ENCODE results near the gene ERO1B. TPM values are rescaled to one million over a fixed set of nuclear protein-coding genes. Genes with fewer than 3 reads are reported as not detected.
"Not testable (repeated sequence)": the region's sequence is repeated elsewhere in the genome, so short reads cannot be mapped to it uniquely, and the experiment has no call there.

Gene ERO1B, protein sequence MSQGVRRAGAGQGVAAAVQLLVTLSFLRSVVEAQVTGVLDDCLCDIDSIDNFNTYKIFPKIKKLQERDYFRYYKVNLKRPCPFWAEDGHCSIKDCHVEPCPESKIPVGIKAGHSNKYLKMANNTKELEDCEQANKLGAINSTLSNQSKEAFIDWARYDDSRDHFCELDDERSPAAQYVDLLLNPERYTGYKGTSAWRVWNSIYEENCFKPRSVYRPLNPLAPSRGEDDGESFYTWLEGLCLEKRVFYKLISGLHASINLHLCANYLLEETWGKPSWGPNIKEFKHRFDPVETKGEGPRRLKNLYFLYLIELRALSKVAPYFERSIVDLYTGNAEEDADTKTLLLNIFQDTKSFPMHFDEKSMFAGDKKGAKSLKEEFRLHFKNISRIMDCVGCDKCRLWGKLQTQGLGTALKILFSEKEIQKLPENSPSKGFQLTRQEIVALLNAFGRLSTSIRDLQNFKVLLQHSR
- 3.0 TPM for total RNA-seq (ENCODE audit: unreplicated experiment)
- long read RNA-seq, partial matches to known transcripts = 1 of 1 reads
- long read RNA-seq, other reads (novel, unspliced or antisense) = 0 of 1 reads

DNA sequence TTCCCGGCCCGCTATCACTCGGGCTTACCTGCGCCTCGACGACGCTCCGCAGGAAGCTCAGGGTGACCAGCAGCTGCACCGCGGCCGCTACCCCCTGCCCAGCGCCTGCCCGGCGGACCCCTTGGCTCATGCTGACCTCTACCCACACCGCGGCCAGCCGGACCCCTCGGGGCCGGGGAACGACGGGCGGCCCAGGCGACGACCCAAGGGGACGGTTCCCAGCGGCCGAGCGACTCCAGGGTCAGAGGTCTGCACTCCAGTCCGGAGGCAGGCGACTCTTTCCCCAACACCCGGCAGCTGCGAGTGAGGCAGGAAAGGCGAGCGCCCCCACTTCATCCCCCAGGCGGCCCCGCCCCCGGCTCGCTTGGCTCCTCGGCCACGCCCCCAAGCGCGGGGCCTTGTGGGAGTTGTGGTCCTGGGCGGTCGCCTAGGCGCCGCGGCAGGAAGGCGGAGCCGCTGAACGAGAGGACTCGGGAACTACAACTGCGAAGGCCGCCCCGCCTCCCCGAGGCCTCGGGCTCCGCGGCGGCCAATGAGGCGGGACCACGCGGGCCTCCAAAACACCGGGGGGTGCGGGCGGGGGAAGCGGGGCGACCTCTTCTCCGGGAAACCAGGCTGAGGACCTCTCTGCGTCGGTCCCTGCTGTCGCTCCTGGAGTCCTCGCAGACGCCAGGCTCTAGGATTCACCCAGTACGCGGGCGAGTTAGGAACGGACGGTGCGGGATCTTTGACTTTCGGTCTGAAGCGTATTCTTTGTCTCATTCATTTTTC, at the start of gene ERO1B:
ERO1B (minus strand) TSS at position 305 of the 771 bp plus-strand sequence; CDS start at position 130, 175 bp downstream.
- H3K27me3 Mint-ChIP-seq (ENCODE audit: unreplicated experiment) = peaks cover 4% of the 10 kb centered on the region

DNA sequence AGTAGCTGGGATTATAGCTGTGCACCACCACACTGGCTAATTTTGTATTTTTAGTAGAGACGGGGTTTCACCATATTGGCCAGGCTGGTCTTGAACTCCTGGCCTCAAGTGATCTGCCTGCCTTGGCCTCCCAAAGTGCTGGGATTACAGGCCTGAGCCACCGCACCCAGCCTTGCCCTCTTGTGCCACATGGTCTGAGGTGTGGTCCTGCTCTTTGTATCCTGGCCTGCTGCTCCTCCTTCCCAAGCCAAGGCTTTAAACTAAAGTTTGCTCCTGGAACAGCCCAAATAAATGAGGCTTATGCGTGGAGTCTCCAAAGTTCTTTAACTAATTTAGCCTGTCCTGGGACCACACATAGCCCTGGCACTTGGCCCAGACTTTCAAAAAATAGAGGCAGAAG, 49.7 kb upstream of the ERO1B start:
- not testable (repeated sequence) for DNase-seq; H3K27me3 Mint-ChIP-seq (ENCODE audit: unreplicated experiment); H3K4me3 Mint-ChIP-seq (ENCODE audit: unreplicated experiment); H3K4me1 Mint-ChIP-seq (ENCODE audit: low read depth, unreplicated experiment); H3K9me3 Mint-ChIP-seq (ENCODE audit: unreplicated experiment); H3K27ac Mint-ChIP-seq (ENCODE audit: unreplicated experiment); H3K36me3 Mint-ChIP-seq (ENCODE audit: unreplicated experiment)

More for the DNA sequence above, at the start of gene ERO1B:
- Mint-ChIP-seq H3K36me3 (ENCODE audit: unreplicated experiment) (no peaks in the 10 kb centered on the region), H3K4me3 (ENCODE audit: unreplicated experiment) (peak within 1 kb of the TSS; percentile 84), H3K27ac (ENCODE audit: unreplicated experiment) (no peak within 1 kb of the TSS), H3K4me1 (ENCODE audit: low read depth, unreplicated experiment) (peaks cover 3% of the 10 kb centered on the region), H3K9me3 (ENCODE audit: unreplicated experiment) (peaks cover 1% of the 10 kb centered on the region)
- TF ChIP-seq, protein P1, sequence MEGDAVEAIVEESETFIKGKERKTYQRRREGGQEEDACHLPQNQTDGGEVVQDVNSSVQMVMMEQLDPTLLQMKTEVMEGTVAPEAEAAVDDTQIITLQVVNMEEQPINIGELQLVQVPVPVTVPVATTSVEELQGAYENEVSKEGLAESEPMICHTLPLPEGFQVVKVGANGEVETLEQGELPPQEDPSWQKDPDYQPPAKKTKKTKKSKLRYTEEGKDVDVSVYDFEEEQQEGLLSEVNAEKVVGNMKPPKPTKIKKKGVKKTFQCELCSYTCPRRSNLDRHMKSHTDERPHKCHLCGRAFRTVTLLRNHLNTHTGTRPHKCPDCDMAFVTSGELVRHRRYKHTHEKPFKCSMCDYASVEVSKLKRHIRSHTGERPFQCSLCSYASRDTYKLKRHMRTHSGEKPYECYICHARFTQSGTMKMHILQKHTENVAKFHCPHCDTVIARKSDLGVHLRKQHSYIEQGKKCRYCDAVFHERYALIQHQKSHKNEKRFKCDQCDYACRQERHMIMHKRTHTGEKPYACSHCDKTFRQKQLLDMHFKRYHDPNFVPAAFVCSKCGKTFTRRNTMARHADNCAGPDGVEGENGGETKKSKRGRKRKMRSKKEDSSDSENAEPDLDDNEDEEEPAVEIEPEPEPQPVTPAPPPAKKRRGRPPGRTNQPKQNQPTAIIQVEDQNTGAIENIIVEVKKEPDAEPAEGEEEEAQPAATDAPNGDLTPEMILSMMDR (IDR thresholded peaks at IDR 0.05; ENCODE audit: partially characterized antibody, unreplicated experiment) = no peak
- DNase-seq = peak; percentile 97

DNA sequence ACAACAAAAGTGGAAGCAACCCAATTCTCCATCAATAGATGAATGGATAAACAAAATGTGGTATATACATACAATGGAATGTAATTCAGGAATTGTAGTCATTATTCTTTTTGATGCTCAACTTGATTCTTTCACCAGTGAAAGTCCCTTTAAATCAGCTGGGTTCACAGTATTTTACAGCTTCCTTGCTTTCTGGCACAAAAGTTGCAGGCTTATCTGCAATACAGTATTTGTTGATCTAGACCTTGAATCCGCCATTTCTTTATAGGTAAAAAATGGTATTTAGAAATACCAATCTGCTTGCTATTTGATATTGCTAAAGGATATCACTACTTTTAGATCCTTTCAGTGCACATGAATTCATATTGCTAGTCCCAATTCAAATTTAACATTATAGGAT, 44.7 kb upstream of the ERO1B start:
- H3K36me3 Mint-ChIP-seq (ENCODE audit: unreplicated experiment) = peaks cover 24% of the 10 kb centered on the region
- no peaks in the 10 kb centered on the region for H3K4me1 Mint-ChIP-seq (ENCODE audit: low read depth, unreplicated experiment)
- H3K4me3 Mint-ChIP-seq (ENCODE audit: unreplicated experiment) = no peak overlapping the region

DNA sequence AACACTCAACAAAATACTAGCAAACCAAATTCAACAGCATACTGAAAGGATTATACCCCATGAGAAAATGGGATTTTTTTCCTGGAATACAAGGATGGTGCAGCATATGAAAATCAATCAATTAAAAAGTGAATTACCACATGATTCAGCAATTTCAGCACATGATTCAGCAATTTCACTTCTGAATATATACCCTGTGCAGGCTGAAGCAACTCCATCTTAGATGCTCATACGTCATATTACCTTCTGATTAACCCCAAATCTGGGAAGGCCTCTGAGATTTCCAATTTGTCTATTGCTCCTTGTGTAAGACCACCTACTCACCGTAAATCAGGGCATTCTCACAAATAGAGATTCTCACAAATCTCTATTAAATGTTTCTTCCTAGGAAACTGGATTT, 43.8 kb upstream of the ERO1B start:
- Mint-ChIP-seq H3K4me3 (ENCODE audit: unreplicated experiment) (no peak overlapping the region), H3K9me3 (ENCODE audit: unreplicated experiment) (peaks cover 14% of the 10 kb centered on the region), H3K27me3 (ENCODE audit: unreplicated experiment) (peaks cover under 1% of the 10 kb centered on the region), H3K4me1 (ENCODE audit: low read depth, unreplicated experiment) (peaks cover 1% of the 10 kb centered on the region), H3K27ac (ENCODE audit: unreplicated experiment) (no peak overlapping the region), H3K36me3 (ENCODE audit: unreplicated experiment) (peaks cover 24% of the 10 kb centered on the region)
- DNase-seq = no peak
- TF ChIP-seq, protein P1 (IDR thresholded peaks at IDR 0.05; ENCODE audit: partially characterized antibody, unreplicated experiment) = no peak

More for the DNA sequence above, 44.7 kb upstream of the ERO1B start:
- Mint-ChIP-seq H3K9me3 (ENCODE audit: unreplicated experiment) (peaks cover 8% of the 10 kb centered on the region), H3K27me3 (ENCODE audit: unreplicated experiment) (peaks cover 2% of the 10 kb centered on the region), H3K27ac (ENCODE audit: unreplicated experiment) (no peak overlapping the region)
- DNase-seq = no peak
- TF ChIP-seq, protein P1 (IDR thresholded peaks at IDR 0.05; ENCODE audit: partially characterized antibody, unreplicated experiment) = no peak

DNA sequence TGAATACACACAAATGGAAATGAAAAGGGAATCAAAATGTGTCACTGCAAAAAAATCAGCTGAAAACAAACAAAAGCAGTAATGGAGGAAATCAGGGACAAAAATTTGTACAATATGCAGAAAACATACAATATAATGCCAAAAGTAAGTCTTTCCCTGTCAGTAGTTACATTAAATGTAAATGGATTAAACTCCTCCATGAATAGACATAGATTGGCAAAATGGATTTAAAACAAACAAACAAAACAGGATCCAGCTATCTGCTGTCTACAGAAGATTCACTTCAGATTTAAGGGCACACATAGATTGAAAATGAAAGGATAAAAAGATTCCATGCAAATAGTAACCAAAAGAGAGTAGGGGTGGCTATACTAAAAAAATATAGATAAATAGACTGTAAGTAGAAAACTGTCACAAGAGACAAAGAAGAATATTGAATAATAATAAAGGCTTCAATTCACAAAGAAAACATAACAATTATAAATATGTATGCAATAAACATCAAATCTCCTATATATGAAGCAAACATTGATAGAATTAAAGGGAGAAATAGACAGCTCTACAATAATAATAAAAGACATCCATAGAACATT, 42.2 kb upstream of the ERO1B start:
- DNase-seq = no peak
- Mint-ChIP-seq H3K4me3 (ENCODE audit: unreplicated experiment) (no peak overlapping the region), H3K27ac (ENCODE audit: unreplicated experiment) (no peak overlapping the region), H3K27me3 (ENCODE audit: unreplicated experiment) (no peaks in the 10 kb centered on the region), H3K9me3 (ENCODE audit: unreplicated experiment) (peaks cover 14% of the 10 kb centered on the region), H3K36me3 (ENCODE audit: unreplicated experiment) (peaks cover 24% of the 10 kb centered on the region), H3K4me1 (ENCODE audit: low read depth, unreplicated experiment) (peaks cover 4% of the 10 kb centered on the region)
- TF ChIP-seq, protein P1 (IDR thresholded peaks at IDR 0.05; ENCODE audit: partially characterized antibody, unreplicated experiment) = no peak
